Measurements from ENCODE around the gene PPM1F. TPM values are rescaled to one million over a fixed set of nuclear protein-coding genes. Genes with fewer than 3 reads are reported as not detected.

PPM1F gene
- polyA plus RNA-seq, 1 donor (not counting 4 experiments of a cell fraction or from before 2014, with no cell fraction given) = 18.2 TPM

- H3K9ac ChIP-seq (ENCODE audit: control insufficient read depth, extremely low read depth, insufficient read depth, low read length) = no peak overlapping the region
- DNase-seq (ENCODE audit: low read depth, low spot score) (no peak), FAIRE-seq (no peak)
- no peaks in the 10 kb centered on the region for H4K20me1 ChIP-seq (ENCODE audit: control insufficient read depth, extremely low read depth, insufficient read depth, low read length)
- TF ChIP-seq EZH2 (IDR thresholded peaks at IDR 0.05; ENCODE audit: low read length) = no peak
- no peak for TF ChIP-seq CTCF (optimal IDR thresholded peaks at IDR 0.05 in 1 of 3, IDR thresholded peaks at IDR 0.05 in 1 of 3, conservative IDR thresholded peaks at IDR 0.05 in 1 of 3; ENCODE audit: extremely low read depth in 1 of 3, insufficient read depth in 2 of 3, low read length in 3 of 3)
- H2AFZ ChIP-seq (ENCODE audit: control insufficient read depth, low read length) = no peak overlapping the region
- no peak overlapping the region for H3K27ac ChIP-seq (ENCODE audit: control insufficient read depth, insufficient read depth, low read length)
- no peaks in the 10 kb centered on the region for H3K9me3 ChIP-seq (ENCODE audit: control insufficient read depth, low read depth, low read length)
- no peak overlapping the region for H3K4me3 ChIP-seq (ENCODE audit: control insufficient read depth in 2 of 3, extremely low read depth in 1 of 3, insufficient read depth in 2 of 3, low read depth in 1 of 3, low read length in 3 of 3)
- no peak overlapping the region for H3K4me2 ChIP-seq (ENCODE audit: control insufficient read depth, extremely low read depth, insufficient read depth, low read depth, low read length)
- H3K36me3 ChIP-seq (ENCODE audit: control insufficient read depth in 2 of 2, extremely low read depth in 1 of 2, insufficient read depth in 2 of 2, low read length in 2 of 2) = peaks cover 9 to 14% of the 10 kb centered on the region in 2 experiments
- dilution Hi-C loops (cut with MboI; ENCODE audit: extremely low pct_ligation_motif_present, low sequenced_read_pairs) = no loop called here
- no peaks in the 10 kb centered on the region for H3K27me3 ChIP-seq (ENCODE audit: control insufficient read depth, extremely low read depth, insufficient read depth, low read length)
- H3K9me1 ChIP-seq (ENCODE audit: control insufficient read depth, extremely low read depth, insufficient read depth, low read length) = no peaks in the 10 kb centered on the region
- no peaks in the 10 kb centered on the region for H3K79me2 ChIP-seq (ENCODE audit: control insufficient read depth, insufficient read depth, low read length)
- H3K4me1 ChIP-seq (ENCODE audit: control insufficient read depth, extremely low read depth, insufficient read depth, low read length) = no peaks in the 10 kb centered on the region
Measured at GRCh38 chr22:21921729-21922128, 30.9 kb downstream of the PPM1F start.

- Histone ChIP-seq H3K4me3 (ENCODE audit: control insufficient read depth in 2 of 3, extremely low read depth in 1 of 3, insufficient read depth in 2 of 3, low read depth in 1 of 3, low read length in 3 of 3) (no peak overlapping the region), H3K36me3 (ENCODE audit: control insufficient read depth in 2 of 2, extremely low read depth in 1 of 2, insufficient read depth in 2 of 2, low read length in 2 of 2) (peaks cover 7 to 11% of the 10 kb centered on the region in 2 experiments), H2AFZ (ENCODE audit: control insufficient read depth, low read length) (no peak overlapping the region), H3K9me3 (ENCODE audit: control insufficient read depth, low read depth, low read length) (no peaks in the 10 kb centered on the region), H3K9me1 (ENCODE audit: control insufficient read depth, extremely low read depth, insufficient read depth, low read length) (no peaks in the 10 kb centered on the region), H3K4me2 (ENCODE audit: control insufficient read depth, extremely low read depth, insufficient read depth, low read depth, low read length) (no peak overlapping the region), H3K79me2 (ENCODE audit: control insufficient read depth, insufficient read depth, low read length) (no peaks in the 10 kb centered on the region), H3K9ac (ENCODE audit: control insufficient read depth, extremely low read depth, insufficient read depth, low read length) (no peak overlapping the region), H3K4me1 (ENCODE audit: control insufficient read depth, extremely low read depth, insufficient read depth, low read length) (no peaks in the 10 kb centered on the region), H3K27me3 (ENCODE audit: control insufficient read depth, extremely low read depth, insufficient read depth, low read length) (no peaks in the 10 kb centered on the region), H4K20me1 (ENCODE audit: control insufficient read depth, extremely low read depth, insufficient read depth, low read length) (no peaks in the 10 kb centered on the region), H3K27ac (ENCODE audit: control insufficient read depth, insufficient read depth, low read length) (no peak overlapping the region)
- TF ChIP-seq EZH2 (IDR thresholded peaks at IDR 0.05; ENCODE audit: low read length) (no peak), CTCF (optimal IDR thresholded peaks at IDR 0.05 in 1 of 3, IDR thresholded peaks at IDR 0.05 in 1 of 3, conservative IDR thresholded peaks at IDR 0.05 in 1 of 3; ENCODE audit: extremely low read depth in 1 of 3, insufficient read depth in 2 of 3, low read length in 3 of 3) (no peak)
- DNase-seq (ENCODE audit: low read depth, low spot score) (no peak), FAIRE-seq (no peak)
- dilution Hi-C loops (cut with MboI; ENCODE audit: extremely low pct_ligation_motif_present, low sequenced_read_pairs) = no loop called here
Measured at GRCh38 chr22:21921184-21921721, 31.4 kb downstream of the PPM1F start.

All from keratinocyte (primary cell).